KOPT-K1 (cell line): ENCODE measurements around the gene IFIT1B.
"Not testable (repeated sequence)": the region's sequence is repeated elsewhere in the genome, so short reads cannot be mapped to it uniquely, and the experiment has no call there.

ENCODE experiments used
- H3K27ac ChIP-seq: fragments of 200-600 bp; sonication (generic); 2 replicates; pipeline ENCODE4 v1.5.1; 2016; ENCODE audit warnings: antibody characterized with exemption, mild to moderate bottlenecking, low read depth, low read length; ENCODE audit not compliant: poor library complexity, severe bottlenecking
- H3K36me3 ChIP-seq: fragments of 200-600 bp; sonication (generic); 2 replicates; pipeline ENCODE4 v1.5.1; 2017; ENCODE audit warnings: antibody characterized with exemption, mild to moderate bottlenecking, low read length, moderate library complexity; ENCODE audit not compliant: insufficient read depth
- H3K9me3 ChIP-seq: fragments of 200-600 bp; sonication (generic); 2 replicates; pipeline ENCODE4 v1.5.1; 2017; ENCODE audit warnings: antibody characterized with exemption, low read length, mild to moderate bottlenecking; ENCODE audit not compliant: insufficient read depth, poor library complexity, severe bottlenecking

IFIT1B gene

GRCh38 chr10:89377705-89378637 is at the start of gene IFIT1B:
IFIT1B (plus strand) TSS chr10:89378056; CDS start chr10:89378136, 80 bp downstream.
- no peak within 1 kb of the TSS for H3K27ac ChIP-seq

GRCh38 chr10:89329151-89329550 is 48.7 kb upstream of the IFIT1B start:
- H3K27ac ChIP-seq, result no peak overlapping the region
- no peaks in the 10 kb centered on the region for H3K9me3 ChIP-seq

More at GRCh38 chr10:89377705-89378637, at the start of gene IFIT1B:
- Histone ChIP-seq H3K9me3 (no peaks in the 10 kb centered on the region), H3K36me3 (no peaks in the 10 kb centered on the region)

GRCh38 chr10:89330014-89330413 is 47.8 kb upstream of the IFIT1B start:
- not testable (repeated sequence) for H3K27ac ChIP-seq, H3K36me3 ChIP-seq, H3K9me3 ChIP-seq

More at GRCh38 chr10:89329151-89329550, 48.7 kb upstream of the IFIT1B start:
- no peaks in the 10 kb centered on the region for H3K36me3 ChIP-seq

GRCh38 chr10:89330537-89331212 is 47.2 kb upstream of the IFIT1B start:
- Histone ChIP-seq H3K27ac (no peak overlapping the region), H3K36me3 (no peaks in the 10 kb centered on the region), H3K9me3 (no peaks in the 10 kb centered on the region)

GRCh38 chr10:89331487-89332122 is 46.3 kb upstream of the IFIT1B start:
- not testable (repeated sequence) for H3K9me3 ChIP-seq, H3K36me3 ChIP-seq
- H3K27ac ChIP-seq, result peak overlapping the region; percentile 40

- Histone ChIP-seq H3K9me3 (no peaks in the 10 kb centered on the region), H3K27ac (peak overlapping the region; percentile 40), H3K36me3 (no peaks in the 10 kb centered on the region)
These were observed 45.7 kb upstream of the IFIT1B start for GRCh38 chr10:89332123-89332633.

GRCh38 chr10:89335226-89335625 is 42.6 kb upstream of the IFIT1B start:
- Histone ChIP-seq H3K36me3 (peaks cover 21% of the 10 kb centered on the region), H3K9me3 (no peaks in the 10 kb centered on the region), H3K27ac (no peak overlapping the region)

- H3K27ac ChIP-seq, result no peak overlapping the region
- H3K9me3 ChIP-seq, result no peaks in the 10 kb centered on the region
- peaks cover 21% of the 10 kb centered on the region for H3K36me3 ChIP-seq
These were observed 41.6 kb upstream of the IFIT1B start for GRCh38 chr10:89336241-89336640.

GRCh38 chr10:89337484-89337883 is 40.4 kb upstream of the IFIT1B start:
- Histone ChIP-seq H3K27ac (no peak overlapping the region), H3K9me3 (no peaks in the 10 kb centered on the region), H3K36me3 (peaks cover 21% of the 10 kb centered on the region)

- Histone ChIP-seq H3K9me3 (no peaks in the 10 kb centered on the region), H3K36me3 (peaks cover 21% of the 10 kb centered on the region), H3K27ac (no peak overlapping the region)
These were observed 39.1 kb upstream of the IFIT1B start for GRCh38 chr10:89338713-89339112.

GRCh38 chr10:89339875-89340274 is 38.0 kb upstream of the IFIT1B start:
- no peaks in the 10 kb centered on the region for H3K9me3 ChIP-seq
- H3K27ac ChIP-seq, result no peak overlapping the region
- H3K36me3 ChIP-seq, result peaks cover 21% of the 10 kb centered on the region

- H3K27ac ChIP-seq, result no peak overlapping the region
- H3K36me3 ChIP-seq, result peaks cover 21% of the 10 kb centered on the region
- H3K9me3 ChIP-seq, result no peaks in the 10 kb centered on the region
These were observed 36.2 kb upstream of the IFIT1B start for GRCh38 chr10:89341649-89342048.

- Histone ChIP-seq H3K27ac (no peak overlapping the region), H3K9me3 (no peaks in the 10 kb centered on the region), H3K36me3 (peaks cover 21% of the 10 kb centered on the region)
These were observed 35.5 kb upstream of the IFIT1B start for GRCh38 chr10:89342206-89342958.

GRCh38 chr10:89343089-89343767 is 34.6 kb upstream of the IFIT1B start:
- no peak overlapping the region for H3K27ac ChIP-seq
- no peaks in the 10 kb centered on the region for H3K9me3 ChIP-seq

More at GRCh38 chr10:89343089-89343767, 34.6 kb upstream of the IFIT1B start:
- H3K36me3 ChIP-seq, result peaks cover 19% of the 10 kb centered on the region
